HTR-8/SVneo (cell line): ENCODE results near the gene MCMBP.
"Not testable (repeated sequence)": the region's sequence is repeated elsewhere in the genome, so short reads cannot be mapped to it uniquely, and the experiment has no call there.

Experiments used
- DNase-seq: peaks from one replicate; pipeline ENCODE4 v3.0.0; 2011; ENCODE audit warnings: low spot score, mixed read lengths; ENCODE audit not compliant: insufficient read length
- FAIRE-seq: peaks from 2 replicates; lab custom pipeline; 2011; peaks lifted over from hg19 to GRCh38; lab: Jason Lieb, UNC

MCMBP gene

DNA sequence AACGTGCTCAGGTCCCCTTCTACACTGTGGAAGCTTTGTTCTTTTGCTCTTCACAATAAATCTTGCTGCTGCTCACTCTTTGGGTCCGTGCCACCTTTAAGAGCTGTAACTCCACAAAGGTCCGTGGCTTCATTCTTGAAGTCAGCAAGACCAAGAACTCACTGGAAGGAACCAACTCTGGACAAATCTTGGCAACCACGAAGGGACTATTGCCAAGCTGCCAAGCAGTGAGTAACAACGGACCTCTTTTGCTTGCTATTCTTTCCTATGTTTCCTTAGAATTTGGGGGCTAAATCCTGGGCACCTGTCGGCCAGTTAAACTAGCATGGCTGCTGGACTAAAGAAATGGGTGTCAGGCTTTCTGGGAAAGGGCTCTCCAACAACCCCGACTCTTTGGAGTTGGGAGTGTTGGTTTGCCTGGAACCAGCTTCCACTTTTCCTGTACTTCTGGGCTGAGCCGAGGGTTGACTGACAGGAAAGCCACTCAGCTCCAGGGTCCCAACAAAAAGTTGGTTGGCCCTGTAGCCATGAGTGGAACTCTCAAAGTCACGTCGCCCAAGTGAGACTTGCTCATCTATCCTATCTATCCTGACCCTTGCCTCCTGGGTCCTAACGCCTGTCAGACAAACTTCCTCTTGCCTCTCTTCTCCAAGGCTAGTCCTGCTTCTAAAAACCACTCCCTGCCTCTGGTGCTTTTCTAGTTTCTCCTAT is 11.4 kb upstream of the MCMBP start:
- DNase-seq, FAIRE-seq: not testable (repeated sequence)

DNA sequence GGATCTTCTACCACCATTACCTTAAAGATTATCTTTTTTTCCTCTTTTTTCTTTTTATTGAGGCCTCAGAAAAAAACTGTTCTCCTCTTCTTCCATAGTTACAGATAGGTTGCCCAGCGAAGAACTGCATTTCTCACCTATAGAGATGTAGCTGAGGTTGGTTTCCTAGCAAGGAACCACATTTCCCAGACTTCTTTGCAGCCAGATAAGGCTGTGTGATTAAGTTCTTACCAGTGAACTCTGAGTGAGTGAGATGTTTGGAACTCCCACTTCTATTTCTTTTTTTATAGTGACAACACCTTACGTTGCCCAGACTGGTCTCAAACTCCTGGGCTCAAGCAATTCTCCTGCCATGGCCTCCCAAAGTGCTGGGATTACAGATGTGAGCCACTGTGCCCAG is 5.9 kb upstream of the MCMBP start:
- FAIRE-seq (no peak), DNase-seq (no peak)

DNA sequence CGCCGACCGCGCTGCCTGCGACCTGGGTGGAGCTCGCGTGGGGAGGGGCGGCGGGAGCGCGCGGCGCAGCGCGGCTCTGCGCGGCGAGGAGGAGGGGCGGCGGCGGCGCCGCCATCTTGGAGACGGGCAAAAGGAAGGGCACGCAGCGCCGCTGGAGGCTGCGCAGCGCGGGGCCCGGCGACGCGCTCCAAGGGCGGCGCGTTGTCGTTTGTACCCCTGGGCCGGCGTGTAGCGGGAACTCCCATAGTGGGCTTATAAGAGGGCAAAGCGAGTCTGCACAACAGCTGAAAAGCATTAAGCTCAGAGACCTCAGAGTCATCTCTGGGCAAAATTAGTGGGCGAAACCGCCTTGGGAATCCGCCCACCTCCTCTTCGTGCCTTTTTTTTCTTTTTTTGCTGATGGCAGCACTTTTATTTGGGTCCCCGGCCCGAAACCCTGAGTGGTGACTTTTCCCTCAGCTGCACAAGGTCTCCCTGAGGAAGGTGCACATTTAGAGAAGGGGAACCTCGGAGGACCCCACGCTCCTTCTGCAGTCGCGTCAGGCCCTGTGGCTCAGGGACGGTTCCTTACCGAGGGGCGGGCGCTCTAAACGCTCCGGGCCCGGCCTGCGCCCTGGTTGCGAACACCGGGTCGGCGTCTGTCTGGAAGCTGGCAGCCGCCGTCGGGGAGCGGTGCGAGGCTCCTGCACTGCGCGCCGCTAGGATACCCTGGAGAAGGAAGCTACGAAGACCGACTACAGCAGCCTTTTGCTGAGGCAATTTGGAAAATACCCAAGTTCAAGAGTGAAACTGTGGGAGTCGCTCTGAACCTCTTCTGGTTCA is 428 bp upstream of the MCMBP start:
- FAIRE-seq (peak; percentile 73), DNase-seq (peak; percentile 65)

DNA sequence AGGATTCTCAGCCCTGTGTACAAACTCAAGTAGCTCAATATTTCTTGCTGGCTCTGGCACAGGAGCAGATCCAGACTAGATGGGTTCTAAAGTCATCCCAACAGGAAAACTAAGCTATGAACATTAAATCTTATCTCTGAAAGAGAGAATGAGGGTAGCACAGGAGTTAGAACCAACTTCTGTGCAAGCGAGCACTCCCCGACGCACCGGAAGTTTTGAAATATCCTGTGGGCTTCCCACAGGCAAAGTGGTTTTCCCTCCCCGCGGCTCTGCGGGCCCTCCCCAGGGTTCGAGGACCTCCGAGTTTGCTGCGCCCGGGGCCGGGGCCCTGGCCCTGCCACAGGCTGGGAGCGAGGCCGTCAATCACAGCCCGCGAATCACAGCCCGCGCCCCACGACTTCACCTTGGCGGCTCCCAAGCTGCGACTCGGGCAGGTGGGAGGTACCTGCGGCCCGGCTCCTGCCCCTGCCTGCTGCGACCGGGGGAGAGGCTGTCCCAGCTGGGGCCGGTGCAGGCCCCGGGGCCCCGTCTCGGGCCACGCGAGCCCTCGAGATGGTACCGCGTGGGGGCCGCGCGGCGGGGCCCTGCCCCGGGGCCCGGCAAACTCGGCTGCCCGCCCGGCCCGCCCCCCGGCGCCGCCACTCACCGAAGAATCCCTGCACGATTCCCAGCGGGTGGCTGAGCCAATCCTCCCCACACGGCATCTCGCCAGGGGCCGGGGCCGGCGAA is 598 bp downstream of the MCMBP start:
- DNase-seq (no peak), FAIRE-seq (no peak)

DNA sequence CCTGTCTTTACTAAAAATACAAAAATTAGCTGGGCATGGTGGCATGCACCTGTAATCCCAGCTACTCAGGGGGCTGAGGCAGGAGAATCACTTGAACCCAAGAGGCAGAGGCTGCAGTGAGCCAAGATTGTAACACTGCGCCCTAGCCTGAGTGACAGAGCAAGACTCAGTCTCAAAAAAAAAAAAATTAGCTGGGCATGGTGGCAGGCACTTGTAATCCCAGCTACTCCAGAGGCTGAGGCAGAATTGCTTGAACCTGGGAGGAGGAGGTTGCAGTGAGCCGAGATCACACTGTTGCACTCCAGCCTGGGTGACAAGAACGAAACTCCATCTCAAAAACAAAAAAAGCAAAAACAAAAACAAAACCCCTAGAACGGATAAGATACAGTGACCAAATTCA is 3.2 kb downstream of the MCMBP start:
- DNase-seq, FAIRE-seq: not testable (repeated sequence)

DNA sequence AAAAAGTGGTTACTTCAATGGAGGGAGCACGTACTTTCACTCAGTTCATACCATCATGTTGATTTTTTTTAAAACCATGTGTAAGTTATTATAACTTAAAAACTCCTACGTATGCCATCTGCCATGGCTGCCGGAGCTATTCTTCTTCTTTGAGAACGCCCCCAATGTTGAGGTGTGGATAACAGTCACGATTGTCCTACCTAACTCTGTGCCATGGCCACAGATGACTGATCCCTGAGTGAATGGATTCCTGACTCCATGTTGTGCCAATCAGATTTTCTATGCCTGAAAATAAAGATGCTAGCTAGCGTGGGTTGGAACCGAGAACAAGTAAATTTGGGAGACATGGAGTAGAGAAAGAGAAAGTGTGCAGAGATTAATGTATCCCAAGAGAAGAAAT is 5.3 kb downstream of the MCMBP start:
- FAIRE-seq, result no peak
- no peak for DNase-seq

DNA sequence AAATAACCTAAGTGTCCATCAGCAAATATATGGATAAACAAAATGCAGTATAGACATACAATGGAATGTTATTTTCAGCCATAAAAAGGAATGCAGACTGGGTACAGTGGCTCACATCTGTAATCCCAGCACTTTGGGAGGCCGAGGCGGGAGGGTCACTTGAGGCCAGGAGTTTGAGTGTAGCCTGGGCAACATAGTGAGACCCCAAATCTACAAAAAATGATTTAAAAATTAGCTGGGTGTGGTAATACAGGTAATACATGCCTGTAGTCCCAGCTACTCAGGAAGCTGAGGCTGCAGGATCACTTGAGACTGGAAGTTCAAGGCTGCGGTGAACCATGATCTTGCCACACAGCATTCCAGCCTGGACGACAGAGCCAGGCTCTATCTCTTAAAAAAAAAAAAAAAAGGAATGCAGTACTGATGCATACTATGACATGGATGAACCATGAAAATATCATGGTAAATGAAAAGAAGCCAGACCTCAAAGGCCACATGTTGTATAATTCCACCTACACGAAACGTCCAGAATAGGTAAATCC is 6.9 kb downstream of the MCMBP start:
- no peak for DNase-seq
- FAIRE-seq, result no peak

DNA sequence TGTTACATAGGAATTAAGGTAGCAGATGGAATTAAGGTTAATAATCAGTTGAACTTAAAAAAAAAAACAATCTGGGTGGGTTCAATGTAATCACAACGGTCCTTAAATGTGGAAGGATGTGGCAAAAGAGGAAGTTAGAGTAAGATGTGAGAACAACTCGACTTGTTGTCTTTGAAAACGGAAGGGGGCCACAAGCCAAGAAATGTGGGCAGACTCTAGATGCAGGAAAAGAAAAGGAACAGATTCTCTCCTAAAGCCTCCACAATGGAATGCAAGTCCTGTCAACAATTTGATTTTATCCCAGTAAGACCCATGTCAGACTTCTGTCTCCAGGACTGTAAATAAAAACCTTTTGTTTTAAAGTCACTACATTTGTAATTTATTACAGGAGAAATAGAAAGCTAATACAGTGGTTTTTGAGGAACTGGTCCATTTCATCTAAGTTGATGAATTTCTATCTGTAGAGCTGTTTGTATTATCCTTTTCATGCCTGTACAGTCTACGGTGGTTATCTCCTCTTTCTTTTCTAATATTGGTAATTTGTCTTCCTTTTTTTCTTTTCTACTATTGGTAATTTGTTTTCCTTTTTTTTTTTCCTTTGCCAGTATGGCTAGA is 8.6 kb downstream of the MCMBP start:
- DNase-seq, result no peak
- no peak for FAIRE-seq

DNA sequence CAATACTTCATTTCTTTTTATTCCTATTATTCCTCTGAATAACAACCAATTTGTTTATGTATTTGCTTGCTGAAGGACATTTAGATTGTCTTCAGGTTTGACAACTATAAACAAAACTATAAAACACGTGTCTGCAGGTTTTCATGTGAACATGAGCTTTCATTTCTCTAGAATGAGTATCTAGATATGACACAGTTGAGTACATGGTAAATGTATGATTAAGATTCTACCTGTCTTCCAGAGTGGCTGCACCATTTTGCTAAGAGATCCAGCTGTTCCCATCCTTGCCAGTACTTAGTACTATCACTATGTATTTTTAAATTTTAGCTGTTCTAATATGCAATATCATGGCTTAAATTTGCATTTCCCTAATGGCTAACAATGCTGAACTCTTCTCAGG is 10.1 kb downstream of the MCMBP start:
- FAIRE-seq, result no peak
- no peak for DNase-seq

DNA sequence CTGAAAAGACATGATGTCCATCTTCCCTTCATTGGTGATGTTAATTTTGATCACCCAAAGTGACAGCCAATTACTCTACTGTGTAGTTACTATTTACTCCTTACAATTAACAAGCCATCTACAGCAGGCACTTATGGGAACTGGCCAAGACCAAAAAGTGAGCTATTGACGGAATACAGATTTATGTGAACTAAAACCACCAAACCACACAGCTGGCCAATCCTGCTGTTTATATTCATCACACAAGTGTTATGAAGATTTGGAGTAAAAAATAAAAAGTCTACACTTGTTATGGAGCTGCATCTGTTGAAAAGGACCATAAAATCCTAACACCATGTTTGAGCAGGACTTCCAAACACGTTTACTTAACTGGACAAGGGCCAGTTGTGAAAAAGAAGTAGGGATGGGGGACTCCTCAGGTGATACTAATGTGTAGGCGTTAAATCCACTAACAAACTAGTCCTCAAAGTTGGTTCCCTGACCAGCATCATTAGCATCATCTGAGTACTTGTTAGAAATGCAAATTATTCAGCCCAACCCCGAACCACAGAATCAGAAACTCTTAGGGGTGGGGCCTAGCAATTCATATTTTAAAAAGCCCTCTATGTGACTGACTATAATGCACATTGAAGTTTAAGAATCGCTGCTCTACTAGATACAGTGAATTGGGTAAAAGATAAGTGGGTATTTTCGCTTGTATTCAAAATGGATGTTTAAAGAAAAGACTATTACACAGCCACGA is 11.6 kb downstream of the MCMBP start:
- DNase-seq (no peak), FAIRE-seq (no peak)

DNA sequence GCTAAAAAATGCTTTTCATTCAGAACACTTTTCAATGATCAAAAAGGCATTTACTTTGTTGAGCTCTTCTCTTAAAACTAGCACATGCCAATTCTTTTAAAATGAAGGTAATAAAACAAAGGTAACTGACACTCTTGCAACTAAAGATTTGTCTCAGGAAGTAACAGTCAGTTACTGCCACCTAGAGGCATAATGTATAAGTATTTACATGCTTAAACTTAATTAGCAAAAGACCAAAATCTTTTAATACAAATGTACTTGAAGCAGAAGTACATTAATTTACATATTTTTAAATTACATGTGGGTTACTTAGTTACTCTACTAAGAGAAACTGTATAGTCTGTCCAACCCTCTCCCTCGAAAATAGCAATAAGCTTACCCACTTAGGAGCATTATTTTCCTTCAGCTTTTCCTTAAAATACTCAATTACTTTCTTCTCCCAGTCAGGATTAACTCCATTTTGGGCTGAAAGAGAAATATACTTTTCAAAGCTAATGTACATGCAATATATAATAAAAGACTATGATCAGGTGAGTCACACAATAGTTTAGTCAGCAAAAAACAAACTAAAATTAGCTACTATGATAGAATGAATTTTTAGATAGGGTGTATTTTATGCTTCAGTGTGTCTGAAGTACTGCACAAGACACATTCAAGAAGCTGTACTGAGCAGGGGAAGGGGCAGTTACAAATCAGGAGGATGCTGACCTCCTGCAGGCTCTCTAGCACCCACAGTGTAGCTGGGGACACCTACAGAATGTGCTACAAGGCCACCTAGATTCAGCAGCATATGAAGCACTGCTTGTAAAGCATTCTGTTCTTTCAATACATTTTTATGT is 13.0 kb downstream of the MCMBP start:
- DNase-seq (no peak), FAIRE-seq (no peak)

DNA sequence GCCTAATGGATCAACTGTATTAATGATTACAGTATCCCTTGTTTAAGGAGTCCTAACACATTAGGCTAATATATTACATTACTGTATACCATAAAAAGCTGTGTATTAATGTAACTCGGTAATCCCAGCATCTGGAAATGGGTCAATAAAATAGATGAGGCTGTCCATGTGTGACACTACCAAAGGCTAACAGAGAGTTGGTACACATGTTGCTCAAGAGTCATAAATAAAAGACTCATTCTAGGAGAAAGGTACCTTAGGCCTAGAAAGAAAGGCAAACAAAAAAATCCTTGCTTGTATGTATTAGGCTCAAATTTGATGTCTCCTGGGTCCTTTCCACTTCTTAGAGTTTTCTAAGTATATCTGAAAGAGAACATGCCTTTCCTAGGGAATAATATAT is 14.6 kb downstream of the MCMBP start:
- FAIRE-seq (no peak), DNase-seq (no peak)

DNA sequence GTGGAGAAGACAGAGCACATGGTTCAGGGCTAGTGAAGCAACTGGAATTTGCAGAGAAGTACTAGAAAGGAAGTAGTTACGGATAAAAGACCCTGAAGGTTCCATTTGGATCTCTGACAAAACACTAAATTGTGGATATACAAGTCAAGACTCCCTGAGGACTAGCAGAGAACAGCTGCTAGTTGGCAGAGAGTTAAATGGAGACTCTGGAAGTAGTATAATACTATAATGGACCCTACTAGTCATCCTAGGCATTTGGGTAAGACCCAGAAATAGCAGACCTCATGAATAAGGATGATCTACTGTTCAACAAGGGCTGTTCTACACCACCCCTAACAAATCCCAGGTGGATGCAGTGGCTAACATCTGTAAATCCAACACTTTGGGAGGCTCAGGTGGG is 19.1 kb downstream of the MCMBP start:
- DNase-seq (no peak), FAIRE-seq (no peak)

DNA sequence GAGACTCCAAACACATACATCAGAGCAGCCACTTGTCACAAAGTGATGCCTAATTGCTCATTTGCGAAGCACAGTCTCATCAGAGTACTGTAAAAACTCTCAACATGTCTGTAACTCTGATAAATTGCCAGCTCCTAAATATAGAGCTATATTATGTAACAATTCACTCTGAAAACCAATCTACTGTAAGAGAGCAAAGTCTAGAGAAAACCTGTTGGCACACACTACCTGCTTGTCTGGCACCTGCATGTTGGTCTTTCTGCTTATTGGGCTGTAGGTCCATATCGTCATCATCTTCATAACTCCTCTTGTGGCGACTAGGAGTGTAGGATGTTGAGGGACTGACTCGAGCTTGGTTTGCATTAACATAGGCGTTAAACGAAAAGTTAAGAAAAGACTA is 19.8 kb downstream of the MCMBP start:
- FAIRE-seq, result no peak

DNA sequence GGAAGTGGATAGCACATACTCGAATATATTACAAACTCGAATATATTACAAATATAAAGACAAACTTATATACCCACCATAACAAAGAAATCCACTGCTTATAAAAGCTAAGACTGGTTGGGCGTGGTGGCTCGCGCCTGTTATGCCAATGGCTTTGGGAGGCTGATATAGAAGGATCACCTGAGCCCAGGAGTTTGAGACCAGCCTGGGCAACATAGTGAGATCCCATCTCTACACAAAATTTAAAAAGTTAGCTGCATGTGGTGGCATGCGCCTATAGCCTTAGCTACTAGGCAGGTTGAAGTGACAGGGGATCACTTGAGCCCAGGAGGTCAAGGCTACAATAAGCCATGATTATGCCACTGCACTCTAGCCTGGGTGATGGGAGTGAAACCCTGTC is 20.4 kb downstream of the MCMBP start:
- DNase-seq (no peak), FAIRE-seq (no peak)

More for the DNA sequence above, 19.8 kb downstream of the MCMBP start:
- DNase-seq, result no peak

DNA sequence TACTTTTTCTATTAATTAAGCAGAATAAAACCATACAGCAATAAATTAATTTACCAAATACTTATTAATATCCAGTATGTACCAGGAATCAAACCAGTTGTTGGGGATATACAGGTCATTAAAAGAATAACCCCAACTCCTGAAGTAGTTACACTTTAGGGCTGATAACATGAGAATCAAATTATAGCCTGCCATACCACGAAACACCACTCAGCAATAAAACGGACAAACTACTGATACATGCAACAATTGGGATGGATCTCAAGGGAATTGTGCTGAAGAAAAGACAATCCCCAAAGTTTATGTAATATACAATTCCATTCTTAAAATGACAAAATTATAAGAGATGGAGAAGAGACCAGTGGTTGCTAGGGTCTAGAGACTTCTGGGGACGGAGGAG is 22.7 kb downstream of the MCMBP start:
- FAIRE-seq (no peak), DNase-seq (no peak)

DNA sequence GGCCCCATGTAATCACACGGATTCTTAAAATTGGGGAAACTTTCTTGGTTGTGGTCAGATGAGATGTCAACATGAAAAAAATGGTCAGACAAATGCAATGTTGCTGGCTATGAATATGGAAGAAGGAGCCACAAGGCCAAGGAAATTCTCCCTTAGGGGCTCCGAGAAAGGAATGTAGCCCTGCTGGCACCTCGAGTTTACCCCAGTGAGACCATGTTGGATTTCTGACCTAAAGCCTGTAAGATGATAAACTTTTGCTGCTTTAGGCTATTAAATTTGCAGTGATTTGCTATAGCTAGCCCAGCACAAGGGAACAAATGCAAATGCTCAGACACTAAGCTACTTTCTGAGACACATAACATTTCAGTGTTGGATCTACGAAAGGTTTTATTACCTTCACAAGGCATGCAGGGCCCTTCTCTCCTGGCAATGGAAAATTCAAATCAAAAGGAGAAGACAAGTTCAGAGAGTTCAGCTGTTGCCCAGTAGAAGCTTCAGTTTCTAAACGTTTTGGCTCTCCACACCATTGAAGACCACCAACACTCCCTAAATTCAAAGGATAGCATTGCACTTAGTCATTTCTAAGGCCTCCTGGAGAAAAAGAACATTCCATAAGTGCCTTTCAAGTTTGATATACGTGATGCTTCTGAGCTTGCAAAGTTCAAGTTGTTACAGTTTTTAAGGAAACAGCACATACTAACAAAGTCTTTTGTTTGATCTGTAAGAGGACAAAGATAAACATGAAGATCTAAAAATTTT is 23.4 kb downstream of the MCMBP start:
- DNase-seq (peak; percentile 50), FAIRE-seq (no peak)

DNA sequence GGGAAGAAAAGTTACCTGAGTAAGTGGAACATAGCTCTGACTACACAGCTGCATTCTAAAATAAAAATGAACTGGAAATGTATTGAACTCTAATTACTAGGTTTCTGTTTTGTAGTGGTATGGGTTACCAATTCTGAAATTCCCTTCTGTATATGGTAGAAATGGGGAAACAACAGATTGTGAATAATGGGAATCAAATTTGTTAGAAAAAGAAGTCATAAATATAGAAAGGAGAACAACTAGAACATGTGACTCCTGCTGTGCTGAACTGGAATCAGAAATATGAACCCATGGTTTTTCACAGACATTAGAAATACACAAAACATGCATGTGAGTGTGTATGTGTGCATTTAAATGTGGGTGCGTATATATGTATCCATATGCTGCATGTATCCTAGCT is 27.0 kb downstream of the MCMBP start:
- DNase-seq (no peak), FAIRE-seq (no peak)
